ENCODE results near the gene KRT15.

The KRT15 gene

GRCh38 chr17:41483531-41483930 lies 35.2 kb downstream of the KRT15 start:
- Histone ChIP-seq H3K9me3 (replicated peaks; ENCODE audit: insufficient read depth, low read length) (no peaks in the 10 kb centered on the region), H3F3A (ENCODE audit: insufficient read depth, low read length) (no peaks in the 10 kb centered on the region), H3K27me3 (replicated peaks; ENCODE audit: insufficient read depth, low read length) (no peaks in the 10 kb centered on the region; the same call in 1 of the 2 replicates), H3K4me1 (ENCODE audit: low read length) (no peaks in the 10 kb centered on the region), H3K9me2 (replicated peaks; ENCODE audit: insufficient read depth, low read length) (no peaks in the 10 kb centered on the region), H3K4me3 (ENCODE audit: low read length) (no peak overlapping the region), H3K79me2 (ENCODE audit: low read length) (no peaks in the 10 kb centered on the region), H3K27ac (ENCODE audit: low read length) (no peak overlapping the region), H3K36me3 (replicated peaks; ENCODE audit: insufficient read depth, low read length) (no peaks in the 10 kb centered on the region), H4K20me1 (ENCODE audit: insufficient read depth, low read length) (no peaks in the 10 kb centered on the region), H2AFZ (ENCODE audit: low read length) (no peak overlapping the region), H3K9ac (ENCODE audit: low read length) (no peak overlapping the region), H3K4me2 (ENCODE audit: low read depth, low read length) (no peak overlapping the region)
- DNase-seq = no peak
- TF ChIP-seq EZH2phosphoT487 (IDR thresholded peaks at IDR 0.05; ENCODE audit: low read length) (no peak), EZH2 (optimal IDR thresholded peaks at IDR 0.05; ENCODE audit: low read depth, low read length) (no peak)
- TF ChIP-seq, protein P1, sequence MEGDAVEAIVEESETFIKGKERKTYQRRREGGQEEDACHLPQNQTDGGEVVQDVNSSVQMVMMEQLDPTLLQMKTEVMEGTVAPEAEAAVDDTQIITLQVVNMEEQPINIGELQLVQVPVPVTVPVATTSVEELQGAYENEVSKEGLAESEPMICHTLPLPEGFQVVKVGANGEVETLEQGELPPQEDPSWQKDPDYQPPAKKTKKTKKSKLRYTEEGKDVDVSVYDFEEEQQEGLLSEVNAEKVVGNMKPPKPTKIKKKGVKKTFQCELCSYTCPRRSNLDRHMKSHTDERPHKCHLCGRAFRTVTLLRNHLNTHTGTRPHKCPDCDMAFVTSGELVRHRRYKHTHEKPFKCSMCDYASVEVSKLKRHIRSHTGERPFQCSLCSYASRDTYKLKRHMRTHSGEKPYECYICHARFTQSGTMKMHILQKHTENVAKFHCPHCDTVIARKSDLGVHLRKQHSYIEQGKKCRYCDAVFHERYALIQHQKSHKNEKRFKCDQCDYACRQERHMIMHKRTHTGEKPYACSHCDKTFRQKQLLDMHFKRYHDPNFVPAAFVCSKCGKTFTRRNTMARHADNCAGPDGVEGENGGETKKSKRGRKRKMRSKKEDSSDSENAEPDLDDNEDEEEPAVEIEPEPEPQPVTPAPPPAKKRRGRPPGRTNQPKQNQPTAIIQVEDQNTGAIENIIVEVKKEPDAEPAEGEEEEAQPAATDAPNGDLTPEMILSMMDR (IDR thresholded peaks at IDR 0.05; ENCODE audit: low read length) = no peak

DNA sequence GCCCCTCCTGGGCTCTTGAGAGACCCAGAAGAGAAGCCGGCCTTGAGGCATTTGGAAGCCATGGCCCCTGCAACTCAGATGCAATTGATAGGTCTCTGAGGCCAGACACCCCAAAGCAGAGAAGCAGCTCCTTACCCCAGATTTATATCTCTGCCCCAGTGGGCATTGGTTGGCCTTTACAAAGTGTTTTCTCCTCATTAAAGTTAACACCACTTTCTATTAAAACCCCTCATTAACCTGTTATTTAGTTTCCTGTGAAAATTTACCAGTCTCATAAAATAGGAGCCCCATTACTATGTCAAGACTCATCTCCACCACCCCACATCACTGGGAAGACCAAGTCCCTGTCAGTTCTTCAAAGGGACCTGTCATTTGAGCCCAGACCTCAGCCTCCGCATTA lies 37.7 kb downstream of the KRT15 start, which contains the start of gene KRT35:
Gene KRT35, minus strand, starts transcription at position 116 of the 400 bp plus-strand sequence. Its CDS starts 54 bp downstream, at position 62.
- no peak for DNase-seq
- no peaks in the 10 kb centered on the region for H3K79me2 ChIP-seq (ENCODE audit: low read length)
- no peaks in the 10 kb centered on the region for H3K9me3 ChIP-seq (replicated peaks; ENCODE audit: insufficient read depth, low read length)
- no peak within 1 kb of the TSS for H3K9ac ChIP-seq (ENCODE audit: low read length)
- H3K36me3 ChIP-seq (replicated peaks; ENCODE audit: insufficient read depth, low read length) = no peaks in the 10 kb centered on the region
- H3F3A ChIP-seq (ENCODE audit: insufficient read depth, low read length) = no peaks in the 10 kb centered on the region
- H2AFZ ChIP-seq (ENCODE audit: low read length) = no peak within 1 kb of the TSS
- no peaks in the 10 kb centered on the region; the same call in 1 of the 2 replicates for H3K27me3 ChIP-seq (replicated peaks; ENCODE audit: insufficient read depth, low read length)
- TF ChIP-seq EZH2 (optimal IDR thresholded peaks at IDR 0.05; ENCODE audit: low read depth, low read length) = no peak
- TF ChIP-seq, protein P1 (IDR thresholded peaks at IDR 0.05; ENCODE audit: low read length) = no peak
- TF ChIP-seq EZH2phosphoT487 (IDR thresholded peaks at IDR 0.05; ENCODE audit: low read length) = no peak
- H3K4me2 ChIP-seq (ENCODE audit: low read depth, low read length) = no peak within 1 kb of the TSS
- no peaks in the 10 kb centered on the region for H3K9me2 ChIP-seq (replicated peaks; ENCODE audit: insufficient read depth, low read length)
- H3K4me1 ChIP-seq (ENCODE audit: low read length) = no peaks in the 10 kb centered on the region
- no peak within 1 kb of the TSS for H3K4me3 ChIP-seq (ENCODE audit: low read length)
- no peak within 1 kb of the TSS for H3K27ac ChIP-seq (ENCODE audit: low read length)
- no peaks in the 10 kb centered on the region for H4K20me1 ChIP-seq (ENCODE audit: insufficient read depth, low read length)

DNA sequence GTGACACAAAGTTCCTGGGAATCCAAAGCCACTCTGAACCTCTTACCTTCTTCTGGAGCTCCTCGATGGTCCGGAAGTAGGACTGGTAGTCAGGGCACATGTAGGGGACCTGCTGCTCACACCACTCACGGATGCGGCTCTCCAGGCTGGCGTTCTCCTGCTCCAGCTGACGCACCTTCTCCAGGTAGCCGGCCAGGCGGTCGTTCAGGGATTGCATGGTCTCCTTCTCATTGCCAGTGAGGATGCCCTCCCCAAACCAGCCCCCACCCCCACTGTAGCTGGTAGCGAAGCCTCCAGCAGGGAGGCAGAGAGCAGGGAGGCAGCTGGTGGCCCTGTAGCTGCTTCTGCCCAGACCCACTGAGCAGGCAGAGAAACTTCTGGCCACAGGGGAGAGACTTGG lies 38.1 kb downstream of the KRT15 start:
- no peak overlapping the region for H3K4me3 ChIP-seq (ENCODE audit: low read length)
- no peaks in the 10 kb centered on the region for H3F3A ChIP-seq (ENCODE audit: insufficient read depth, low read length)
- no peaks in the 10 kb centered on the region for H3K4me1 ChIP-seq (ENCODE audit: low read length)
- no peak overlapping the region for H3K4me2 ChIP-seq (ENCODE audit: low read depth, low read length)
- TF ChIP-seq, protein P1 (IDR thresholded peaks at IDR 0.05; ENCODE audit: low read length) = no peak
- no peak for TF ChIP-seq EZH2 (optimal IDR thresholded peaks at IDR 0.05; ENCODE audit: low read depth, low read length)
- no peak for TF ChIP-seq EZH2phosphoT487 (IDR thresholded peaks at IDR 0.05; ENCODE audit: low read length)
- H3K9ac ChIP-seq (ENCODE audit: low read length) = no peak overlapping the region
- no peak for DNase-seq
- no peak overlapping the region for H3K27ac ChIP-seq (ENCODE audit: low read length)
- no peaks in the 10 kb centered on the region for H3K79me2 ChIP-seq (ENCODE audit: low read length)
- no peaks in the 10 kb centered on the region for H4K20me1 ChIP-seq (ENCODE audit: insufficient read depth, low read length)
- H3K36me3 ChIP-seq (replicated peaks; ENCODE audit: insufficient read depth, low read length) = no peaks in the 10 kb centered on the region
- H3K9me2 ChIP-seq (replicated peaks; ENCODE audit: insufficient read depth, low read length) = no peaks in the 10 kb centered on the region
- H3K9me3 ChIP-seq (replicated peaks; ENCODE audit: insufficient read depth, low read length) = no peaks in the 10 kb centered on the region
- no peaks in the 10 kb centered on the region; the same call in 1 of the 2 replicates for H3K27me3 ChIP-seq (replicated peaks; ENCODE audit: insufficient read depth, low read length)
- H2AFZ ChIP-seq (ENCODE audit: low read length) = no peak overlapping the region
